Liver (tissue), 3 donors: ENCODE results near the gene PRDM1.

Source experiments
- CTCF ChIP-seq: fragments of 150-350 bp; IDR thresholded peaks from 2 replicates; pipeline ENCODE4 v1.5.1; 2017; ENCODE audit warnings: improper control_type of control experiment, low read depth, low read length; ENCODE audit not compliant: missing input control
- GABPA ChIP-seq, 2 donors: IDR thresholded peaks in 1 of 2; conservative IDR thresholded peaks in 1 of 2; 2 replicates each; pipeline ENCODE4 v1.6.1; 2016; ENCODE audit warnings: antibody characterized with exemption in 2 of 2, mild to moderate bottlenecking in 1 of 2, moderate library complexity in 1 of 2
- HNF4G ChIP-seq: IDR thresholded peaks from 2 replicates; pipeline ENCODE4 v1.6.1; 2016; ENCODE audit warnings: antibody characterized with exemption
- JUND ChIP-seq, 2 donors: IDR thresholded peaks; 2 replicates each; pipeline ENCODE4 v1.6.1; 2016; ENCODE audit warnings: antibody characterized with exemption in 2 of 2
- RAD21 ChIP-seq, 2 donors: IDR thresholded peaks; 2 replicates each; pipeline ENCODE4 v1.6.1; 2016; ENCODE audit warnings: antibody characterized with exemption in 2 of 2, mild to moderate bottlenecking in 2 of 2
- REST ChIP-seq: IDR thresholded peaks from 2 replicates; pipeline ENCODE4 v1.6.1; 2016; ENCODE audit warnings: antibody characterized with exemption, mild to moderate bottlenecking
- SP1 ChIP-seq: IDR thresholded peaks from 2 replicates; pipeline ENCODE4 v1.6.1; 2018; ENCODE audit warnings: antibody characterized with exemption, mild to moderate bottlenecking
- TAF1 ChIP-seq: conservative IDR thresholded peaks from 2 replicates; pipeline ENCODE4 v1.6.1; 2016; ENCODE audit warnings: antibody characterized with exemption, mild to moderate bottlenecking
- YY1 ChIP-seq: IDR thresholded peaks from 2 replicates; pipeline ENCODE4 v1.6.1; 2016; ENCODE audit warnings: antibody characterized with exemption, mild to moderate bottlenecking
- donor health status: healthy.
- donor health status: healthy.

- no peak for TF ChIP-seq GABPA (IDR thresholded peaks at IDR 0.05 in 1 of 2, conservative IDR thresholded peaks at IDR 0.05 in 1 of 2)
- TF ChIP-seq RAD21 (IDR thresholded peaks at IDR 0.05): no peak
- TF ChIP-seq CTCF: no peak
- no peak for TF ChIP-seq TAF1
- no peak for TF ChIP-seq JUND (IDR thresholded peaks at IDR 0.05)
- no peak for TF ChIP-seq REST
- TF ChIP-seq SP1: no peak
- no peak for TF ChIP-seq HNF4G
- no peak for TF ChIP-seq YY1
These were observed 40.3 kb downstream of the PRDM1 start for GRCh38 chr6:106126482-106126881.
